Measurements from ENCODE around the gene FGF12. TPM values are rescaled to one million over a fixed set of nuclear protein-coding genes. Genes with fewer than 3 reads are reported as not detected.

FGF12 gene
- polyA plus RNA-seq, 1 experiment: not detected

DNA sequence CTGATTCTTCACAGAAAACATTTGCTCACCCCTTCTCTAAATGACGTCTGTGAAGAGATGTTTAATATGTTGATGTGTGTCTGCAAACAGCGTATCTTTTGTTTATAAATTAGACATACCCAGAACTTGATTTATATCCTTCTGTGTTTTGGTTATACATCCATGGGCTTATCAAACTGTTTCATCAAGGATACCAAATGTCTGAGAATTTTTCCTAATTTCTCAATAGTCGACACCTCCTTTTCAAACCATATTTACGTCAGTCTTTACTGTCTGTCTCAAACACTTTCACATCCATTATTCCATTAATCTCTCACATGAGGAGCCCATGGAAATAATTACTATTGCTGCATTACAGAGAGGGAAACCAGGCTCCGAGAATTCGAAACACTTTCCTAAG is 85.4 kb downstream of the FGF12 start:
- CTCF ChIA-PET: no interaction called here

DNA sequence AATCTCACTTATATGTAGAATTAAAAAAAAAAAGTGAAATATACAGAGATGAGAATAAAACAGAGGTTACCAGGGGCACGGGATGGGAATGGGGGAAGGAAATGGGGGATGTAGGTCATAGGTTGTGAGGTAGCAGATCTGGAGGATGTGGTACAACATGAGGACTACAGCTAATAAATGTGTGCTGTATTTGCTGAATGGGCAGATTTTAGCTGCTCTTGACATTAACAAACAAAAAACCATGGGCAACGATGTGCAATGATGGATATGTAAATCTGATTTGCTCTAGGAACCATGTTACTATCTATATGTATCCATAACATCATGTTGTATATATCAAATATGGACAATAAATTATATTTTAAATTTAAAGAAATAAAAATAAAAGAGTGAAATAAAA is 87.4 kb downstream of the FGF12 start:
- DNase-seq (ENCODE audit: low read depth, low spot score): no peak
- CTCF ChIA-PET: no interaction called here
- POLR2A ChIA-PET: no interaction called here
- no peak overlapping the region for H3K27ac ChIP-seq (ENCODE audit: low read depth, low read length)
- no peak overlapping the region for H3K4me3 ChIP-seq (ENCODE audit: low read depth, low read length)
- no peaks in the 10 kb centered on the region for H3K9me3 ChIP-seq (ENCODE audit: control insufficient read depth, insufficient read depth, low read length)
- H3K27me3 ChIP-seq (ENCODE audit: control insufficient read depth, insufficient read depth, low read length): no peaks in the 10 kb centered on the region
- TF ChIP-seq, protein P1, sequence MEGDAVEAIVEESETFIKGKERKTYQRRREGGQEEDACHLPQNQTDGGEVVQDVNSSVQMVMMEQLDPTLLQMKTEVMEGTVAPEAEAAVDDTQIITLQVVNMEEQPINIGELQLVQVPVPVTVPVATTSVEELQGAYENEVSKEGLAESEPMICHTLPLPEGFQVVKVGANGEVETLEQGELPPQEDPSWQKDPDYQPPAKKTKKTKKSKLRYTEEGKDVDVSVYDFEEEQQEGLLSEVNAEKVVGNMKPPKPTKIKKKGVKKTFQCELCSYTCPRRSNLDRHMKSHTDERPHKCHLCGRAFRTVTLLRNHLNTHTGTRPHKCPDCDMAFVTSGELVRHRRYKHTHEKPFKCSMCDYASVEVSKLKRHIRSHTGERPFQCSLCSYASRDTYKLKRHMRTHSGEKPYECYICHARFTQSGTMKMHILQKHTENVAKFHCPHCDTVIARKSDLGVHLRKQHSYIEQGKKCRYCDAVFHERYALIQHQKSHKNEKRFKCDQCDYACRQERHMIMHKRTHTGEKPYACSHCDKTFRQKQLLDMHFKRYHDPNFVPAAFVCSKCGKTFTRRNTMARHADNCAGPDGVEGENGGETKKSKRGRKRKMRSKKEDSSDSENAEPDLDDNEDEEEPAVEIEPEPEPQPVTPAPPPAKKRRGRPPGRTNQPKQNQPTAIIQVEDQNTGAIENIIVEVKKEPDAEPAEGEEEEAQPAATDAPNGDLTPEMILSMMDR (IDR thresholded peaks at IDR 0.05; ENCODE audit: low read depth, low read length): no peak

More for the DNA sequence above, 85.4 kb downstream of the FGF12 start:
- H3K27ac ChIP-seq (ENCODE audit: low read depth, low read length): no peak overlapping the region
- H3K27me3 ChIP-seq (ENCODE audit: control insufficient read depth, insufficient read depth, low read length): no peaks in the 10 kb centered on the region
- DNase-seq (ENCODE audit: low read depth, low spot score): no peak
- POLR2A ChIA-PET: no interaction called here
- TF ChIP-seq, protein P1 (IDR thresholded peaks at IDR 0.05; ENCODE audit: low read depth, low read length): no peak
- no peak overlapping the region for H3K4me3 ChIP-seq (ENCODE audit: low read depth, low read length)
- H3K9me3 ChIP-seq (ENCODE audit: control insufficient read depth, insufficient read depth, low read length): no peaks in the 10 kb centered on the region

DNA sequence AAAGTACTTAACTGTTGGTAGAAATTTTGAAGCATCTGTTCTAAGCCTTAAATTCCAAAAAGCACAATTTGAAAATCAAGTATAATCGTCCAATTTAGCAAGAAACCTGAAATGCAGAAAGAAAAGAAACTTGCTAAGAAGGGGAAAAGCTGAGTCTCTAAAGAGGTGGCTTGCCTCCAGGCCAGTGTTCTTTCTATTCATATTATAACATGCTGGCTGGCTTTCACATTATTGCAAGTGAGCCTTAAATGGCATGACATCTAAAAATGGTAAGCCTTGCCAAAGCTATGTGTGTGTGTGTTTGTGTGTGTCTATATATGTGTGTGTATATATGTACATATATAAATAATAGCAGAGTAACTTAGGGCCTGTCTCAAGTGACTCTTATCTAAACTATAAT is 89.5 kb downstream of the FGF12 start:
- Histone ChIP-seq H3K9me3 (ENCODE audit: control insufficient read depth, insufficient read depth, low read length) (no peaks in the 10 kb centered on the region), H3K27ac (ENCODE audit: low read depth, low read length) (no peak overlapping the region), H3K4me3 (ENCODE audit: low read depth, low read length) (no peak overlapping the region), H3K27me3 (ENCODE audit: control insufficient read depth, insufficient read depth, low read length) (no peaks in the 10 kb centered on the region)
- TF ChIP-seq, protein P1 (IDR thresholded peaks at IDR 0.05; ENCODE audit: low read depth, low read length): no peak
- CTCF ChIA-PET: no interaction called here
- DNase-seq (ENCODE audit: low read depth, low spot score): no peak
- POLR2A ChIA-PET: no interaction called here

DNA sequence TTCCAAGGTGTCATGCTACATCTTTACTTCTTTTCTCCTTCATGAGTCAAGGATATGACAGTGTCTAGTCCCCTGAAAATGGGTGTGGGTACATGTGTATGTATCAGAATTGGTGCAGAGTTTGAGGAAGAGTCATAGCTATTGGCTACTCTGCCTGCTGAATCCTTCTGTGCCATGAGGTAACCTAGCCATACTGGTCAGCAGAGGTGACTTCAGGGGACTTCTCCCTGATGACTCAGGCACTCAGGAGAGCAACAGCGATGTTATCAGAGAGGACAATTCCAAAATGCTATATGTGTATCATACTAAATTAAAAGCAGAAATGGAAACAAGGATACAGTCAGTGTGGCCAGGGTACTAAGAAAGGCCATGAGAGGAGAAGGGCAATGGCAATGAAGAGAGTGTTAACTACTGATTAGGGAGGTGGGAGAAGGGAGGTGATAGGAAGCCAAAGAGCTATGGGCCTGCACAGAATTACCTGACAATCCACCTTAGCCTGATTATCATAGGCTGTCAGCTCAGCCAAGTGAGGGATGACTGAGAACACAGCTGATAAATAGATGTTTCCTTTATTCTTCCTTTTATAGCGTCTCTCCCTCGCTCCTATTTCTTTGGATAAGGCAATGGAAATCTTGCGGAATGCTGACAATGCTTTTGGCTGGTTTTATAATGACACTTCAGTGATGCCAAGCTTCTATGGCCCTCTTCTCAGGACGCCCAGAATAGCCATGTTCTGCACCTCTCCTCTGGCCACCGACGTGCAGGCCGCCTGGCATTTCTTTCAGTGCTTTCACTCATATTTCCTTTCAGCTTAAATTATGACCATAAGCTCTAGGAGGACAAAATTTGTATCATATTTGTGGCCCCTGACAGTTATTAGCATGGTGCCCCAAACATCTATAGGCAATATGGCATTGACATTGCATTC is 90.6 kb downstream of the FGF12 start:
- POLR2A ChIA-PET: no interaction called here
- H3K4me3 ChIP-seq (ENCODE audit: low read depth, low read length): no peak overlapping the region
- H3K27me3 ChIP-seq (ENCODE audit: control insufficient read depth, insufficient read depth, low read length): no peaks in the 10 kb centered on the region
- no peak overlapping the region for H3K27ac ChIP-seq (ENCODE audit: low read depth, low read length)
- TF ChIP-seq, protein P1 (IDR thresholded peaks at IDR 0.05; ENCODE audit: low read depth, low read length): no peak
- CTCF ChIA-PET: no interaction called here
- no peaks in the 10 kb centered on the region for H3K9me3 ChIP-seq (ENCODE audit: control insufficient read depth, insufficient read depth, low read length)
- no peak for DNase-seq (ENCODE audit: low read depth, low spot score)

DNA sequence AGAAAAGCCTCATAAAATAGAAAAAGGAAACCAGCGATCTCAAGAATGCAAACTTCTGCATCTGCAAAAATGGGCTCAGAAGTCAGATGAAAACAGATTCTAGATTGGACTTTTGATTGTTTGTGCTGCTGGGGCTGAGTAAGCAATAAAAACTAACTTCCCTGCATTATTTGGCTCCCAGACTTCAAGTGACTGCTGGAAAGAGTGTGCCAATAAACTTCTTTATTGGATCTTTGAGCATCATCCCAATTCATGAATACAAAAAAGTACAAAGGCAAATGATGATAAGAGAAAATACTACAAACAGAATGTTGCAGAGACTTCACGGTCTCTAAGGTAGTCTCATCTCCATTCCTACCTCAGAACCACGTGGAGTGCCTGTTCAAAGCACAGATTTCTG is 97.9 kb downstream of the FGF12 start:
- TF ChIP-seq, protein P1 (IDR thresholded peaks at IDR 0.05; ENCODE audit: low read depth, low read length): no peak
- DNase-seq (ENCODE audit: low read depth, low spot score): no peak
- ChIA-PET POLR2A (no interaction called here), CTCF (no interaction called here)
- Histone ChIP-seq H3K27me3 (ENCODE audit: control insufficient read depth, insufficient read depth, low read length) (no peaks in the 10 kb centered on the region), H3K9me3 (ENCODE audit: control insufficient read depth, insufficient read depth, low read length) (no peaks in the 10 kb centered on the region), H3K4me3 (ENCODE audit: low read depth, low read length) (no peak overlapping the region), H3K27ac (ENCODE audit: low read depth, low read length) (no peak overlapping the region)
